Activated CD4-positive, CD25-positive, alpha-beta regulatory T cell treated with anti-CD3 and anti-CD28 coated beads, Interleukin-2, amount 50 U/mL, for 72 hours (primary cell): ENCODE results near the gene ZBED6.
"Not testable (repeated sequence)": the region's sequence is repeated elsewhere in the genome, so short reads cannot be mapped to it uniquely, and the experiment has no call there.

Experiments
- DNase-seq: peaks from one replicate; pipeline ENCODE4 v3.0.0; 2021

The ZBED6 gene

GRCh38 chr1:203789966-203790365, 5.5 kb upstream of the ZBED6 start:
- no peak for DNase-seq

- no peak for DNase-seq
These were observed 3.9 kb upstream of the ZBED6 start for GRCh38 chr1:203791498-203791897.

- DNase-seq = no peak
These were observed 2.9 kb upstream of the ZBED6 start for GRCh38 chr1:203792486-203792885.

- not testable (repeated sequence) for DNase-seq
These were observed 1.9 kb upstream of the ZBED6 start for GRCh38 chr1:203793561-203793960.

GRCh38 chr1:203794764-203795440, 521 bp upstream of the ZBED6 start:
- no peak for DNase-seq

- DNase-seq = peak; percentile 30
These were observed 798 bp downstream of the ZBED6 start for GRCh38 chr1:203796236-203796605.

- no peak for DNase-seq
These were observed 1.8 kb downstream of the ZBED6 start for GRCh38 chr1:203797216-203797615.

GRCh38 chr1:203797948-203798655, 2.7 kb downstream of the ZBED6 start:
- no peak for DNase-seq

- no peak for DNase-seq
These were observed 3.7 kb downstream of the ZBED6 start for GRCh38 chr1:203799157-203799556.

GRCh38 chr1:203799971-203800370, 4.5 kb downstream of the ZBED6 start:
- no peak for DNase-seq

GRCh38 chr1:203805689-203806088, 10.3 kb downstream of the ZBED6 start:
- DNase-seq = no peak

GRCh38 chr1:203807196-203807595, 11.8 kb downstream of the ZBED6 start:
- DNase-seq = no peak

- no peak for DNase-seq
These were observed 18.3 kb downstream of the ZBED6 start for GRCh38 chr1:203813581-203814341.

- DNase-seq = no peak
These were observed 23.0 kb downstream of the ZBED6 start for GRCh38 chr1:203818399-203818798.

GRCh38 chr1:203823306-203823705, 27.9 kb downstream of the ZBED6 start:
- no peak for DNase-seq

- no peak for DNase-seq
These were observed 30.8 kb downstream of the ZBED6 start for GRCh38 chr1:203826175-203826574.

GRCh38 chr1:203828002-203828401, 32.6 kb downstream of the ZBED6 start:
- no peak for DNase-seq

GRCh38 chr1:203828503-203828902, 33.1 kb downstream of the ZBED6 start:
- no peak for DNase-seq

- not testable (repeated sequence) for DNase-seq
These were observed 33.8 kb downstream of the ZBED6 start for GRCh38 chr1:203829247-203829646.

GRCh38 chr1:203835476-203835875, 40.1 kb downstream of the ZBED6 start:
- DNase-seq = no peak

GRCh38 chr1:203839081-203839480, 43.7 kb downstream of the ZBED6 start:
- no peak for DNase-seq

- no peak for DNase-seq
These were observed 44.9 kb downstream of the ZBED6 start for GRCh38 chr1:203840208-203840808.

GRCh38 chr1:203842559-203842876, 47.1 kb downstream of the ZBED6 start:
- DNase-seq = no peak

GRCh38 chr1:203843435-203843834, 48.0 kb downstream of the ZBED6 start:
- no peak for DNase-seq
